MM.1S (cell line): ENCODE data around the gene GABRR1.

Experiments used
- EZH2 ChIP-seq: fragments of 300-600 bp; sonication (generic); optimal IDR thresholded peaks from 2 replicates; pipeline ENCODE3; 2017; ENCODE audit warnings: low read depth, mild to moderate bottlenecking, antibody characterized with exemption, low read length, mixed read lengths
- EZH2phosphoT487 ChIP-seq: fragments of 300-600 bp; sonication (generic); IDR thresholded peaks from 2 replicates; pipeline ENCODE4 v1.6.1; 2018; ENCODE audit warnings: antibody characterized with exemption, low read length
- TF ChIP-seq, protein P1 (sequence below): fragments of 300-600 bp; sonication (generic); IDR thresholded peaks from 2 replicates; pipeline ENCODE4 v1.5.1; 2016; ENCODE audit warnings: antibody characterized with exemption, low read length, mixed read lengths

DNA sequence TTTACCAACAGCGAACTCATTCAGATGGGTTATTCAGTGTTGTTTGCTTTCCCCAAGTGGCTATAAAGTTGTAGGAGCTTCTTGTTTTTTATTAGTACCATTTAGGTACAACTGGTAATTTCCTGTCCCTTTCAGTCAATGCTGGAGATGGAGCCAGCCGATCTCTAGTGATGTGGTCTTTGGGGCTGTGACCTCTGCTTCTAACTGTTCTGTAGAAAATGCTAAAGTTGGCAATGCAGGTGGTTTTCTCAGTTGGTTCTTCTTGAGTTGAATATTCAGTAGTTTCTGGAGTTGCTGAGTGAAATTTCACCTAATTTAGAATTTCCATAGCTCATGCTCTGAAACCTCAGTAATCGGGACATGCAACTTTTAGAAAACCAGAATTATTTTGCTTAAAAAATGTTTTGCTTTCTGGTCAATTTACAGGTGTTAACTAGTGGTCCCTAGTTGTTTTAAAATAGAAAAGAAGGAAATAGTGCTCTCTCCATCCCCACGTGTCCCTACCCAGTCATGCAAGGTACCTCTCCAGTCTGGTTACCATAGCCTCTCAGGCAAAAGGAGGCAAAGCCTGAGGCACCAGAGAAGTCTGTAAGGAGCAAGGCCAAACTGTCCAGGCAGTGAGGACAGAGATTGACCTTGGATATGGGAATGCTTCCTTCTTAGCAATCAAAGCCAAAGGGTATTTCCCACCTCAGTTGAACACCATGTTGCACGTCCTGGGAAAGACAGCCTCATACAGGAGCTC lies 27.3 kb upstream of the GABRR1 start:
- TF ChIP-seq EZH2 = no peak
- TF ChIP-seq, protein P1, sequence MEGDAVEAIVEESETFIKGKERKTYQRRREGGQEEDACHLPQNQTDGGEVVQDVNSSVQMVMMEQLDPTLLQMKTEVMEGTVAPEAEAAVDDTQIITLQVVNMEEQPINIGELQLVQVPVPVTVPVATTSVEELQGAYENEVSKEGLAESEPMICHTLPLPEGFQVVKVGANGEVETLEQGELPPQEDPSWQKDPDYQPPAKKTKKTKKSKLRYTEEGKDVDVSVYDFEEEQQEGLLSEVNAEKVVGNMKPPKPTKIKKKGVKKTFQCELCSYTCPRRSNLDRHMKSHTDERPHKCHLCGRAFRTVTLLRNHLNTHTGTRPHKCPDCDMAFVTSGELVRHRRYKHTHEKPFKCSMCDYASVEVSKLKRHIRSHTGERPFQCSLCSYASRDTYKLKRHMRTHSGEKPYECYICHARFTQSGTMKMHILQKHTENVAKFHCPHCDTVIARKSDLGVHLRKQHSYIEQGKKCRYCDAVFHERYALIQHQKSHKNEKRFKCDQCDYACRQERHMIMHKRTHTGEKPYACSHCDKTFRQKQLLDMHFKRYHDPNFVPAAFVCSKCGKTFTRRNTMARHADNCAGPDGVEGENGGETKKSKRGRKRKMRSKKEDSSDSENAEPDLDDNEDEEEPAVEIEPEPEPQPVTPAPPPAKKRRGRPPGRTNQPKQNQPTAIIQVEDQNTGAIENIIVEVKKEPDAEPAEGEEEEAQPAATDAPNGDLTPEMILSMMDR = no peak
- no peak for TF ChIP-seq EZH2phosphoT487
